ENCODE results near the gene VWDE. TPM values are rescaled to one million over a fixed set of nuclear protein-coding genes. Genes with fewer than 3 reads are reported as not detected.

The VWDE gene
- total and polyA plus RNA-seq, 2 donors (not counting 1 experiment from before 2014, with no cell fraction given): not detected

- Histone ChIP-seq H3K4me1 (ENCODE audit: control insufficient read depth in 2 of 2, insufficient read depth in 2 of 2, low read length in 2 of 2) (no peaks in the 10 kb centered on the region), H3K4me2 (replicated peaks; ENCODE audit: low read depth, low read length, poor library complexity, severe bottlenecking) (no peak overlapping the region), H3K27ac (ENCODE audit: low read length in 2 of 2) (no peak overlapping the region), H3K9me3 (ENCODE audit: control extremely low read depth in 1 of 3, control insufficient read depth in 2 of 3, insufficient read depth in 1 of 3, low read length in 2 of 3) (no peaks in the 10 kb centered on the region), H3K36me3 (replicated peaks in 1 of 2; ENCODE audit: control extremely low read depth in 1 of 2, control insufficient read depth in 1 of 2, extremely low read depth in 1 of 2, insufficient read depth in 2 of 2, low read length in 1 of 2) (no peaks in the 10 kb centered on the region), H3K4me3 (ENCODE audit: control extremely low read depth in 1 of 5, extremely low read depth in 1 of 5, insufficient read depth in 1 of 5, low read depth in 2 of 5, low read length in 4 of 5) (no peak overlapping the region), H3K27me3 (replicated peaks in 1 of 4; ENCODE audit: control extremely low read depth in 1 of 4, control insufficient read depth in 3 of 4, insufficient read depth in 4 of 4, low read length in 3 of 4) (no peaks in the 10 kb centered on the region), H3K9ac (ENCODE audit: low read length) (no peak overlapping the region), H2AFZ (ENCODE audit: insufficient read depth, low read depth, low read length, poor library complexity, severe bottlenecking) (no peak overlapping the region), H4K20me1 (ENCODE audit: control insufficient read depth, insufficient read depth, low read length, poor library complexity, severe bottlenecking) (no peaks in the 10 kb centered on the region), H3K79me2 (ENCODE audit: control insufficient read depth, insufficient read depth, low read length) (no peaks in the 10 kb centered on the region)
- TF ChIP-seq CTCF (IDR thresholded peaks at IDR 0.05) (no peak), EZH2 (IDR thresholded peaks at IDR 0.05; ENCODE audit: borderline replicate concordance, insufficient read depth, low read depth, low read length, poor library complexity, severe bottlenecking) (no peak)
- H3K4me3 Mint-ChIP-seq: no peak overlapping the region
- CTCF ChIA-PET: no interaction called here
- ATAC-seq (ENCODE audit: low read depth) (no peak), DNase-seq (no peak)
- intact Hi-C loops (cut with micrococcal nuclease): no loop called here
- no peaks in the 10 kb centered on the region for H3K9me3 Mint-ChIP-seq (ENCODE audit: insufficient read depth)
- H3K4me1 Mint-ChIP-seq: no peaks in the 10 kb centered on the region
- H3K27ac Mint-ChIP-seq: no peak overlapping the region
- H3K27me3 Mint-ChIP-seq: no peaks in the 10 kb centered on the region
- POLR2A ChIA-PET: no interaction called here
Measured at GRCh38 chr7:12358694-12359093, 45.0 kb downstream of the VWDE start.

GRCh38 chr7:12357508-12357907, 46.2 kb downstream of the VWDE start:
- no peak overlapping the region for H3K27ac Mint-ChIP-seq
- H3K36me3 ChIP-seq (replicated peaks in 1 of 2; ENCODE audit: control extremely low read depth in 1 of 2, control insufficient read depth in 1 of 2, extremely low read depth in 1 of 2, insufficient read depth in 2 of 2, low read length in 1 of 2): no peaks in the 10 kb centered on the region
- no peak for ATAC-seq (ENCODE audit: low read depth)
- H3K9me3 Mint-ChIP-seq (ENCODE audit: insufficient read depth): no peaks in the 10 kb centered on the region
- H3K9me3 ChIP-seq (ENCODE audit: control extremely low read depth in 1 of 3, control insufficient read depth in 2 of 3, insufficient read depth in 1 of 3, low read length in 2 of 3): no peaks in the 10 kb centered on the region
- H3K4me2 ChIP-seq (replicated peaks; ENCODE audit: low read depth, low read length, poor library complexity, severe bottlenecking): no peak overlapping the region
- CTCF ChIA-PET: no interaction called here
- no peaks in the 10 kb centered on the region for H3K4me1 Mint-ChIP-seq
- DNase-seq: no peak
- POLR2A ChIA-PET: no interaction called here
- H3K4me3 ChIP-seq (ENCODE audit: control extremely low read depth in 1 of 5, extremely low read depth in 1 of 5, insufficient read depth in 1 of 5, low read depth in 2 of 5, low read length in 4 of 5): no peak overlapping the region
- no peak overlapping the region for H3K9ac ChIP-seq (ENCODE audit: low read length)
- no peak overlapping the region for H3K4me3 Mint-ChIP-seq
- TF ChIP-seq EZH2 (IDR thresholded peaks at IDR 0.05; ENCODE audit: borderline replicate concordance, insufficient read depth, low read depth, low read length, poor library complexity, severe bottlenecking) (no peak), CTCF (IDR thresholded peaks at IDR 0.05) (no peak)
- H3K27ac ChIP-seq (ENCODE audit: low read length in 2 of 2): no peak overlapping the region
- H3K27me3 ChIP-seq (replicated peaks in 1 of 4; ENCODE audit: control extremely low read depth in 1 of 4, control insufficient read depth in 3 of 4, insufficient read depth in 4 of 4, low read length in 3 of 4): no peaks in the 10 kb centered on the region
- no peaks in the 10 kb centered on the region for H4K20me1 ChIP-seq (ENCODE audit: control insufficient read depth, insufficient read depth, low read length, poor library complexity, severe bottlenecking)
- H3K27me3 Mint-ChIP-seq: no peaks in the 10 kb centered on the region
- no peaks in the 10 kb centered on the region for H3K79me2 ChIP-seq (ENCODE audit: control insufficient read depth, insufficient read depth, low read length)
- no peak overlapping the region for H2AFZ ChIP-seq (ENCODE audit: insufficient read depth, low read depth, low read length, poor library complexity, severe bottlenecking)
- intact Hi-C loops (cut with micrococcal nuclease): no loop called here
- no peaks in the 10 kb centered on the region for H3K4me1 ChIP-seq (ENCODE audit: control insufficient read depth in 2 of 2, insufficient read depth in 2 of 2, low read length in 2 of 2)
- WGBS (ENCODE audit: insufficient coverage): no CpG with 5 or more reads among the region's 1 CpG

Measured in B cell (primary cell).